HG03039 (cell line): ENCODE results near the gene NKX6-2.
"Not testable (repeated sequence)": the region's sequence is repeated elsewhere in the genome, so short reads cannot be mapped to it uniquely, and the experiment has no call there.

ENCODE experiments used
- ATAC-seq: cut with Tn5 transposase; IDR thresholded peaks from one replicate; pipeline ENCODE4 v1.9.1; 2021; ENCODE audit warnings: mild to moderate bottlenecking, moderate library complexity; ENCODE audit not compliant: unreplicated experiment

Gene NKX6-2

DNA sequence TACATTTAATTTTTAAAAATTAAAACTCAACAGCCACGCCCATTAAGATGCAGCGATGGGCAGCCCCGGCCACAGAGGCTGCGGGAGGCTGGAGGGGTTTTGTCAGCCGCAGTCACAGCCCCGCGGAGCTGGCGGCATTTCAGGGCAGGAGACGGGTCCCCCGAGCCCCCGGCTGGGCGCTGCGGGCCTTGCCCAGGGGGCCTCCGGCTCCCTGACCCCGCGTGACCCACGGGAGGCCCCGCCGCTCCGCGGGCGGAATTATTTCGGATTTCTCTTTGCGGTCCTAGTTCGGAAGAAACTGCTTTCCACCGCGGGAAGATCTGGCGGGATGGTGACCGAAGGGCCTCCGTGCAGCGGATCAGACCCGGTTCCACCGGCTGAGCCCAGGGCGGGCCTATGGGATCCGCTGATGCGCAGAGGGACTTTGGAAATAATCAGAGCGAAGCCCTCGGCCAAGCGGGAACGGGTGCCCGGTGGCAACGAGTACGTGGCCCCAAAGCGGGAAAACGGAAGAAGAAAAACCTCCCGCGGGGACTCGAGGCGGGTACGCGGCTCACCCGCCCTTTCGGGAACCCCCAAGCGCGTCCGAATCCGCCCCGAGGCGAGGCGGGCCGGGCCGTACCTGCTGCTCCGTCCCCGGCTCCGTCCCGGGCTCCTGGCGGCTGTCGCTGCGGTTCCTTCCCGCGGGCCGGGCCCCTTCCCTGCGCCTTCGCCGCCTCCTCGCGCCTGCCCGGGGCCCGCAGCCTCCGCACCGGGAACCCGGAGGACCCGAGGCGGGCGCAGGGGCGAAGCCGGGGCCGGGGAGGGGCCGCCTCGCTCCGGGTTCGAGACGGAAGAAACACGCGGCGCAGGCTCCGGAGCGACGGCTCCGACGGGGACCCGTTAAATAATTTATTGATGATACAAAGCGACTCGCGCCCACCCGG lies 1.7 kb downstream of the NKX6-2 start:
- no peak for ATAC-seq

DNA sequence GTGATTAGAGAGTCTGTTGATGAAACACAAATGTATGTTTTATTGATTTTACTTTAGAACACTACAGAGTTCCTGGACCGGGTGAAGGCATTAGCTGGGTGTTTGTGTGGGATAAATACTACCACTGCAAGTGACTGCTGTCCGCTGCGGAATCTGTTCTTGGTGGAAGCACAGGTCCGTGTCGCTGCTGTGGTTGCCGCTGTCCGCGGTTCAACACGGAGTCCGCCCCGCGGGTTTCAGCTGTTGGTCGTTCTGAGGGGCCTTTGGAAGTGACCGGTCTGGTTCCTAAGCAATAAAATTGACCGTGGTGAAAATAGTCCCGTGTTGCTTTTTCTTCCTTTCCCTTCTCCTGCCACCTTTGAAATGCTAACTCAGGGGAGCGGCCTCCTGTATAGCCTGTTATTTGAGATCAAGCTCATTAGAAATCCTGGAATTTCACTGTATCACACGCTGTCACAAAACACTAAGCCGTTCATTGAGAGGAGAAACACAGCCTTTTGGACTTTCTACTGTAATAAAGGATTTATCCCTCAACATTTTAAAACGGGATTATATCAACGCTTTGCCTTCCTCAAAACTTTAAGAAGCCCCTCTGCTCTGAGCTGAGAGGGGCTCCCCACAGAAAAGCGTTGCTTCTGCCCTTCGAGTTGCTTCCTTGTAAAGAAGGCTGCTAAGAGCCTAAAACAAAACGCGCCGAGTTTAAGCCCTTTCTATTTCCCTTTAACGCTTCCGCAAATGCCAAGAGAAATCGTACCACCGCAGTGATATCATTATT lies 2.6 kb downstream of the NKX6-2 start:
- ATAC-seq = no peak

DNA sequence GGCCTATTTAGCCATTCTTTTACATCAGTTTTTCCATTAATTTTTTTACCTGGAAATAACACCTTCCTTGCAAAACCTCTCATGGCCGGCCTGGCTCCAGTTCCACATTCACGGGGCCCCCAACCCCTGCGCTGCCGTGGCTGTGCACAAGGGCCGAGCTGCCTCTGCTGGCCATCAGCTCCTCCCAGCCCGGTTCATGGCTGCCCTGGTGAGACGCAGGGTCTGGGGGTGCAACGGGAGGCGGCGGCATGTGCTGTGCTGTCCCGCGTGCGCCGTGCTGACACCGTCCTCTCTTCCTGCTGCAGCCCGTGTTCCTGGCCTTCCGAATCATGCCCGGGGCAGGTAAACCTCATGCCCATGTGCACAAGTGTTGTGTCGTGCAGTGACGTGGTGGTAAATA lies 4.4 kb downstream of the NKX6-2 start:
- no peak for ATAC-seq

DNA sequence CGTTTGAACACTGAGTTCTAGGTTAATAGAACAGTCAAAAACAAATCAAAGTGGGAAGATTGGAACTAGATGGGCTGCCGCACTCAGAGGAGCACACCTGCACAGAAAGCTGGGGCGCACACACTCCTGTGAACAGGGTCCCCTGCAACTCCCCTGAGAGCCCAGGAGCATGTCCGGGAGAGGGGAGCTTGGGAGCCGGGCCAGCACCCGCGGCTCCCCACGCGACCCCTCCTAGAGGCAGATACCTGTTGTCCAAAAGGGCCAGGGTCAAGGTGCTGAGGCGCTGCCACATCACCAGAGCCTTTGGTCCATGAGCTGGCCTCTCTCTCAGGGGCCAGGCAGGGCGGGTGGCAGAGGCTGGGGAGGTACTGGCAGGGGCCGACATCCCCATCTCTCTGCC lies 5.6 kb downstream of the NKX6-2 start:
- no peak for ATAC-seq

DNA sequence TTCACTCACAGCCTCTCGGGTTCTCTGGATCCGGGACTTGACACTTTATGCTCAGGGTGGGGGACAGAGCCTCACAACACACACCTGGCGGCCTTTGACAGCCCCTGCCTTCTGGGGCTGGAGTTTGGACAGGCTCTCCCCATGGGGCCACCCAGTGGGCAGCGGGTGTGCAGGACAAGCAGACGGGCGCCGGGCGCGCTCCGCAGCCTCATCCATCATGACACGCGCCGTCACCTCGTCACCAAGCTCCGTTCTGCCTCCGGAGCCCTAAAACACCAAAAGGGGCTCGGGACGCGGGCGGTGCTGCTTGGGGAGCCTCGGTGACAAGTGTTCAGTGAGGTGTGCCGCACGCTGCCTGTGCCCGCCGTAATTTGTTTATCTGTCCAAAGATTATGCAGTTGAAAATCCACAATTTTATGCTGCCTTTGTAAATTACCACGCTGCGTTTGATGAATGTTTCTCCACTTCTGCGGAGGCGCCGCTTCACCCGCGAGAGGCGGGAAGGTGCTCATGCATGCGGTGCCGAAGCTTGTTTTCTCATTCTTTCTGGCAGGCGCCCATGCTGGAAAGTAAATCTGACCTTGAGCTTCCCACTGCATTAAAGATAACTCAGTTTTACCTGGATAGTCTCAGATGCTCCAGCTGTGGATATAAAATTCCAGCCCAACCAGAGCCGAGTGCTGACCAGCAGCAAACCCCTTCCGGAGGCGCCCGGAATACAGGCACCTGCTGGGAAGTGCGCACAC lies 6.2 kb downstream of the NKX6-2 start:
- no peak for ATAC-seq

DNA sequence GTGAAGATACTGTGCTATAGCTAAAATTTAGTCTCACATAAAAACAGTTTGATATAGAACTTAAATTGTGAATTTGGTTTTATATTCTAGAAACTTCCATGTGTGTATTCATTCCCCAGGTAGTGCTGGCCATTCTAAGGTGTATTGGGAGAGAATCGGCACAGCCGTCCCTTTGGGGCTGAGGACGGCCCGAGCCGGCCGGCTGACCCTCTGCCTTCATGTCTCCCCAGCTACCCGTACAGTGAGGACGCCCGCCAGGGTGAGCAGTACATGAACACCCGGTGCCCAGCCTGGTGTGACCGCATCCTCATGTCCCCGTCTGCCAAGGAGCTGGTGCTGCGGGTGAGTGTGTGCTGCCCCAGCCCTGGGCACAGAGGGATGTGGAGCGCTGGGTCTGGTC lies 8.5 kb downstream of the NKX6-2 start:
- no peak for ATAC-seq

DNA sequence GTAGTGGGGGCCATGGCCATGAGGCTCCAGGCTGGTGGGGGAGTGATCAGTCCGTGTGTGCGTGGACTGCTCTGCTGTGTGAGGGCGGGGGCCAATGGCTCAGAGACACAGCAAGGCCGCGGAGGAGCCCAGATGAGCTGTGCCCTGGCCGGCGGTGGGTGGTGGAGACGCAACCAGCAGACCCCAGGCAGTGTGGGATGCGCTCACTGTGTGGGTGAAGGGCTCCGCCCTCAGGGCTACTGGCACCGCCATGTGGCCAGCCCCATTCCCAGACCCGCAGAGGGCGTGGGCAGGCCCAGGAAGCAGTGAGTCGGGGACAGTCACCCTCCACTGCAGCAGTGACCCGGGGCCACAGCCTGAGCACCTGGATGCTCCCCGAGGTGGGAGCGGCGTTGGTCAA lies 9.1 kb downstream of the NKX6-2 start:
- ATAC-seq = no peak

DNA sequence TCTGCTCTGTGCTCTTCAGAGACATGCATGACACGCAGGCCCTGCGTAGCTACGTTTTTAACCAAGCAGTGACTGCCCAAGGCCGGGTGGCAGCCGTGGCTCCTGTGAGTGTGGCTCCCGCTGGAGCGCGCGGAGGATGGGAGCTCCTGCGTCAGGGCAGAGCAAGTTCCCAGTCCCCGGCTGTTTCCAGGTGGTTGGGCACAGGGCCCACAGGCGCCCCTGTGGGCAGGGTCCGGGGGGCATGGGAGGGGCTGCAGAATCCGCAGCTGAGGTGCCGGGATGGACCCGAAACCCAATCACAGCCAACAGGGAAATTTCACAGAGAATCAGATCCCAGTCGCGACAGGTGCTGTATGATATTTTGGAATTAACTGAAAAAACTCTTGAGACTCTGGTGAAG lies 9.8 kb downstream of the NKX6-2 start:
- no peak for ATAC-seq

DNA sequence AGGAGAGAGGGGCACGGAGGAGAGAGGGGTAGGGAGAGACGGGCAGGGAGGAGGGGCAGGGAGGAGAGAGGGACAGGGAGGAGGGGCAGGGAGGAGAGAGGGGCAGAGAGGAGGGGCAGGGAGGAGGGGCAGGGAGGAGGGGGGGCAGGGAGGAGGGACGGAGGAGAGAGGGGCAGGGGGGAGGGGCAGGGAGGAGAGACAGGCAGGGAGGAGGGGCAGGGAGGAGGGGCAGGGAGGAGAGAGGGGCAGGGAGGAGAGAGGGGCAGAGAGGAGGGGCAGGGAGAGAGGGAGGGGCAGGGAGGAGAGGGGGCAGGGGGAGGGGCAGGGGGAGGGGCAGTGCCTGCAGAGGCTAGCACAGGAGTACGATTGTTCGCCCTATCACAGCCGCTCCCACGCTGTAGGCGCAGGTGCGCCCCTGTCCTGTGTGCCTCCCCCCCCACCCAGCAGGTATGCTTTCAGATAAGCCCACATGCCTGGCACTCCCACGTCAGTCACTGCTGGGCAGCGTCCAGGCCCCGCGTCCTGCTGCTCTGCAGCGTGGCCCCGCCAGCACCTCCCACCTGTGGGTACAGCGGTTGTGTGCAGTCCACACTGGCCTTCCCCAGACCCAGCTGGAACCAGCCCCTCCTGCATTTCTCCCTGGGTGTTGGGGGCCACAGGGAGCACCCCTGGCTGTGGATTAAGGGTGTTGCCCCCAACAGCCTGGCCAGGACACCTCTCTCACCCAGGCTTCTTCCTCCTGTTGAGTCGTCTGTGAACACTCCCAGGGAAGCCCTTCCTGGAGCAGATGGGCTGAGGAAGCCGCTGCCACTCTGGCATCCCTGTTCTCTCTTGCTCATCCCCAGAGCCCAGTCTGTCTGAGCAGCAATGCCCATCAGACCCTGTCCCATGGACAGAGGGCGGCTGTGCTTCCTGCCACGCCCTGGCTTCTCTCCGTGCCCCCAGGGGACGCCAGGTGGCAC lies 10.8 kb downstream of the NKX6-2 start:
- no peak for ATAC-seq

DNA sequence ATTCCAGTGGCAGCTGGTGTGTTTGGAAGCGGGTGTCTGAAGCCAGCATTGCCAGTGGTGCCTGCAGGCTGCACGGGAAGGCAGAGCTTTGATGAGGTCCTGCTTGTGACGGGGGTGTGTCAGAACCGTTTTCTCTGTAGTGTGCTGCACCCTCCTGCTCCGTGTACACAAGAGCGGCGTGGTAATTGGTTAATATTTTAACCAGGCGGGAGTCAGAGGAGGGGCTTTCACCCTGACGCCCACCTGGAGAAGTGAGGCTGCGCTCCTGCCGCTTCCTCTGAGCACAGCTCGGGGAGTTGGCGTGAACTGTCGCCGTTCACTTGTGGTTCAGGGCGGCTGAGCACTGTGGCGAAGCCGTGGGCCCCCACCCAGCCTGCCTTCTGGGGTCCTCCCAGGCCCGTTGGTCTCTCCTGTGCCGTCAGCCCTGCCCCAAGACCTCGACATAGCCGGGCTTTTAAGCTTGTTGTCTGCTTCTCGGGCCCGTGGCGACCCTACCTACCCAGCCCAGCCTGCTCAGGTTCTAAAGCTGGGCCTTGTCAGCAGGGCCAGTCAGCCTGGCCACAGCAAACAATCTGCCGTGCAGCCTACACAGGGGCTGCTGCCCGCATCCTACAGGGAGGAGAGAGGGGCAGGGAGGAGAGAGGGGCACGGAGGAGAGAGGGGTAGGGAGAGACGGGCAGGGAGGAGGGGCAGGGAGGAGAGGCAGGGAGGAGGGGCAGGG lies 11.6 kb downstream of the NKX6-2 start:
- no peak for ATAC-seq

DNA sequence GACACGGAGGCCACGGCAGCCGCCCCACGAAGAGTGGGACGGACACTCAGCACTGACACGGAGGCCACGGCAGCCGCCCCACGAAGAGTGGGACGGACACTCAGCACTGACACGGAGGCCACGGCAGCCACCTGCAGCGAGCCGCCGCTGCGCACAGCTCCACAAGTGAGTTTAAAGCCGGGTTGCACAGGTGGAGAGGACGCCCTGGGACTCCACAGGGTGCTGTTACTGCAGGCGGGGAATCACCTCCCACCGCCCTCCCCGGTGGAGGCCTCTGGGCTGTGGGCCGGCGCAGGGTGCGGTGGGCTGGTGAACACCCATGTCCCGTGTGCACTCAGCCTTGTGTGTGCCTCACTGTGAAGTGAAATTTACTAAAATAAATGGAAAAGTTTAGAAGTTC lies 13.1 kb downstream of the NKX6-2 start:
- not testable (repeated sequence) for ATAC-seq

DNA sequence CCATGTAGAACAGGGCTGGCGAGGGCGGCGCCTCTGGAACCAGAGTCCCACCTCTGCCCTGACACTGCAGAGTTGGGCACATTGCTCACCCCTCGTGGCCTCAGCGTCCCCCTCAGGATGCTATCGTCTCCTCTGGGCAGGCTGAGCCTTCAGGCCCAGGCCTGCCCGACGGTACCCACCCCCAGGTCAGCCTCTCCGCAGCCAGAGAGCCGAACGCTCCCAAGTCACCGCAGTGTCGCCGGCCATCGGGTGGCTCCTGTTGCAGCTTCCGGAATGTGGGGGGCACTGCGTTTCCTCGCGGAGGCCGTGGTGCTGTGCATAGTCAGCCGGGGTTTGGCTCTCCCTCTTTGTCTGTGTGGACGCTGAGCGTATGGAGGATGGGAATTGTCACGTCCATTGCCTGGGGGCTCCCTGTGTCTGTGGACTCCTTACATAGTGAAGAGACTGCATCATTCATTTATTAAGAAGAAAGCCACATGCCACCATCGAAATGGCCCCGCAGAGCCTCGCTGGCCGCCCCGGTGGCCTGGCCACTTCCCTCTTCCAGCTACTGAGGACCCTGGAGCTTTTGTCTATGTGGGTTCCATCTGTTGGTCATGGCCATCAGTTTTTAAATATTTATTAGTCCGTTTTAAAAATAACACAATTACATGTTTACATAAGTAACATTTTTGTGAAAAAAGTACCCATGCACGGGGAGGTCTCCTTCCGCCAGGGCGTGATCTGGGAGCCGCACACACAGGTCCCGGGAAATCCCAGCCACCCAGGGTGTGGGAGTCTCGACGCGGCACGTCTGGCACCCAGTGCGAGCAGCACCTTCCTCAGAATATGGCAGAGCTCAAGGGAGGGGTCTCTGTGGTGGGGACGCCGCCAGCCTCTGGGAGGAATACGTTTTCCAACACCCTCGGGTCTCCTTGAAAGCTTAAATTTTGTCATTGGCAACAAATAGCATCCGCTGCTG lies 15.6 kb downstream of the NKX6-2 start:
- no peak for ATAC-seq

DNA sequence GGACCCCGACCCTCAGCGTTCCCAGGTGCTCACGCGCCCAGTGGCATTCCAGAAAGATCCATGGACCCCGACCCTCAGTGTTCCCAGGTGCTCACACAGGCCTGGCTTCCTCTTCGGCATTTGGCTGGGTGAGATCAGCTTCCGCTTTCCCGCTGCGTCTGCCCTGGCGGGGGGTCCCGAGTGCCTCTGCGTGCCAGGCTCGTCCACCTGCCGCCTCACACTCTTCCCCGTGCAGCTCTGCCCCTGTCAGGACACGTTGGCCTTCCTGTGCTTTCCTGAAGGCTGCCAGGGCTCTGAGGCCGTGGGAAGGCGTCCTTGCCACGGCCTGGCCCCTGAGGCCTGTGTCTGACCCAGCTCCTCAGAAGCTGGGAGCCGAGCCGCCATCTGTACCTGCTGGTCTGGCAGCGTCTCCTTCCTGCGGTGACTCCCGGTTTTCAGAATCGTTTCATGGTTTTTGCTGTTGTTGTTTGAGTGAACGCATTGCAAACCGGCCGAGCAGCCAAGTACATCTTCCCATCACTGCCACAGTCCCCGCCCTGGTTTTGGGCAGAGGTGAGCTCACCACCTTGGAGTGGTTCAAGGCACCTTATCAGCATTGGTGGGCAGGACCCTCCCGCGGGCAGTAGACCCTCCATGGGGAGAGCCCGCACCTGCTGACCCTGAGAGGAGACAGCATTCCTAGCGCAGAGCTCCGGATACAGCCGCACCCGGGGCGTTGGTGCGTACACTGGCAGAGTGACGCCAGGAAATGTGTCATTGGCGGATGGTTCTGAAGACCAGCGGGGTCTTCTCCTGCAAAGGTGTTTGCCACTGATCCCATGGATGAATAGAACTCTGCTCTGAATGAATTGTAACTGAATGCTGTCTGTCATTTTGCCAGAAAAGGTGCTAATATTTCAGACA lies 17.4 kb downstream of the NKX6-2 start:
- ATAC-seq = no peak

DNA sequence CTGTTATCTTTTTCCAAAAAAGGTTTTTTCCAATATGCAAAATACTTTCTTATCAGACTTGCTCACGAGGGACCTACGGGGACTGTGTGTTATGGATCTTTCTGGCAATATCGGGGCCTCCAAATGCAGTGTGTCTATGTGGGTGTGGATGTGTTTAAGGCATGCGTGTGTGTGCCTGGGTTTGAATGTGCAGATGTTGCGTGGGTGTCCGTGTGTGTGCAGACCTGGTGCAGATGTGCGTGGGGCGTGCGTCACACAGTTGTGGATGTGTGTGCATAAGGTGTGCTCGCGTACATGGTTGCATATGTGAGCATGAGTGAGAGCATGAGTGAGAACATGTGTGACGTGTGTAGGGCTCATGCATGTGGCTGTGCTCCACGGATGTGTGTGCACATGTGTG lies 19.7 kb downstream of the NKX6-2 start:
- no peak for ATAC-seq

DNA sequence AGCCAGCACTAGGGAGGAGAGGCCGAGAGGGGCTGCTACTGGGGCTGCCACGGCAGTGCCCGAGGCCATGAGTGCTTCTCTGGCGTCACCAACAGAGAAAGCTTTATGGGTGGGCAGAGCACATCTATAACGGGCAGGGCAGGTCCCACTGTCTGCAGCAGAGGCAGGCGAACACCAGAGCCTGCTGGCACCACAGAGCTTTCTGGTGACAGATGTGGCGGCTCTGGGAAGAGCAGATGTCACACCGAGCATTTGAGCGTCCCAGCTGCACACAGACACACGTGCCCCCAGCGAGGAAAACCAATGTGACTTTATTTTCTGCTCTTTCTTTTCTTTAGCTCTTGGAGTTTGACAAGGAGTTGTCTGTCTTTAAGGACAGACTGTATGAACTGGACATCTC lies 20.5 kb downstream of the NKX6-2 start:
- ATAC-seq = no peak

DNA sequence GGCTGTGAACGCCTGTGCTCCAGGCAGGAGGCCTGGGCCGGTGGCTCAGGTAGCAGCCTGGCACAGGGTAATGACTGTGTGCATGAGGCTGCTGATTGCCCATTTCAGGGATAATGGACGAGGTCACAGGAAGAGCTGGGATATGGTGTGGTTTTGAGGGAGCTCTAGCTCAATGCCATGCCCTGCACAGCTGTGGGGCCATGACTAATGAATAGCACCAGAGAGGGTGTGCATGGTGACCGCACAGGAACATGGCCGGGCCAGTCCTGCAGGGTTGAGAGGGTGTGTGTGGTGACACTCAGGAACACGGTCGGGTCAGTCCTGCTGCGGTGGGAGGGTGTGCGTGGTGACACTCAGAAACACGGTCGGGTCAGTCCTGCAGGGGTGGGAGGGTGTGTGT lies 21.8 kb downstream of the NKX6-2 start:
- no peak for ATAC-seq

DNA sequence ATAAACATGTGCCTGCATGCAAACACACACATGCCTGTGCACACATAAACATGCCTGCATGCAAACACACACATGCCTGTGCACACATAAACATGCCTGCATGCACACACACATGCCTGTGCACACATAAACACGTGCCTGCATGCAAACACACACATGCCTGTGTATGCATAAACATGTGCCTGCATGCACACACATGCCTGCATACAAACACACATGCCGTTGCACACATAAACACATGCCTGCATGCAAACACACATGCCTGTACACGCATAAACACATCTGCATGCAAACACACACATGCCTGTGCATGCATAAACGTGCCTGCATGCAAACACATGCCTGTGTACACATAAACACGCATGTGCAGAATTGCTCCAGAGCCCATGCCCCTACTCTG lies 22.4 kb downstream of the NKX6-2 start:
- ATAC-seq = no peak

DNA sequence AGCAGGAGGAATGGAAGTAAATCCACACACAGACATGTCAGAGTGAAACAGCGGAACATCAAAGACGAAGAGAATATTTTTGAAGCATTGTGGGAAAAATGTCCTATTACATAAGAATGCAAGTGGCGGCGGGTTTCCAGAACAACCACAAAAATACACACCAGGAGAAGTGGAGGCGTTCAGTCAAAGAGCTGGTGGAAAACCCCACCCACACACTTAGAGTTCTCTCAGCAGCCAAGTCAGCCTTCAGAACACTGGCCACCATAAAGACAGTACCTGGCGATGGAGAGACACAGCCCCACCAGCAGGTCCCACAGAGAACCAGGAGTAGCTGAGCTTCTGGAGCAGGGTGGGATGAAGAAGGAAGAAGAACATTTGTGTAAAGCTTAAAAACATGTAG lies 23.7 kb downstream of the NKX6-2 start:
- ATAC-seq = no peak
